ENCODE measurements around the gene NSMCE1.

NSMCE1 gene

GRCh38 chr16:27314161-27314723 is 45.7 kb upstream of the NSMCE1 start:
- H2AFZ ChIP-seq (ENCODE audit: low read depth, low read length) = peak overlapping the region; percentile 89
- peak overlapping the region; percentile 70 for H3K27ac ChIP-seq (ENCODE audit: low read length)
- no peak for TF ChIP-seq CTCF (IDR thresholded peaks at IDR 0.05; ENCODE audit: borderline replicate concordance, extremely low read depth, low read length, poor library complexity, severe bottlenecking)
- peaks cover 29% of the 10 kb centered on the region for H4K20me1 ChIP-seq (ENCODE audit: insufficient read depth, low read length)
- H3K4me2 ChIP-seq (ENCODE audit: insufficient read depth, low read length) = peak overlapping the region; percentile 96
- DNase-seq = no peak
- peaks cover 56% of the 10 kb centered on the region for H3K4me1 ChIP-seq (ENCODE audit: insufficient read depth, low read length)
- H3K79me2 ChIP-seq (ENCODE audit: insufficient read depth, low read length) = peaks cover 55% of the 10 kb centered on the region
- ATAC-seq (ENCODE audit: insufficient read depth, low read depth) = peak; percentile 41; the same call in 2 of the 3 replicates
- peak overlapping the region; percentile 82 to 86 for H3K4me3 ChIP-seq (ENCODE audit: low read depth in 1 of 2, low read length in 2 of 2)
- peaks cover 7% of the 10 kb centered on the region; the same call in 1 of the 2 replicates for H3K36me3 ChIP-seq (ENCODE audit: insufficient read depth, low read length)
- no peaks in the 10 kb centered on the region for H3K9me3 ChIP-seq (ENCODE audit: insufficient read depth, low read length, severe bottlenecking)
- H3K9ac ChIP-seq (ENCODE audit: low read depth, low read length) = peak overlapping the region; percentile 99
- H3K27me3 ChIP-seq (ENCODE audit: insufficient read depth, low read length, poor library complexity) = no peaks in the 10 kb centered on the region

DNA sequence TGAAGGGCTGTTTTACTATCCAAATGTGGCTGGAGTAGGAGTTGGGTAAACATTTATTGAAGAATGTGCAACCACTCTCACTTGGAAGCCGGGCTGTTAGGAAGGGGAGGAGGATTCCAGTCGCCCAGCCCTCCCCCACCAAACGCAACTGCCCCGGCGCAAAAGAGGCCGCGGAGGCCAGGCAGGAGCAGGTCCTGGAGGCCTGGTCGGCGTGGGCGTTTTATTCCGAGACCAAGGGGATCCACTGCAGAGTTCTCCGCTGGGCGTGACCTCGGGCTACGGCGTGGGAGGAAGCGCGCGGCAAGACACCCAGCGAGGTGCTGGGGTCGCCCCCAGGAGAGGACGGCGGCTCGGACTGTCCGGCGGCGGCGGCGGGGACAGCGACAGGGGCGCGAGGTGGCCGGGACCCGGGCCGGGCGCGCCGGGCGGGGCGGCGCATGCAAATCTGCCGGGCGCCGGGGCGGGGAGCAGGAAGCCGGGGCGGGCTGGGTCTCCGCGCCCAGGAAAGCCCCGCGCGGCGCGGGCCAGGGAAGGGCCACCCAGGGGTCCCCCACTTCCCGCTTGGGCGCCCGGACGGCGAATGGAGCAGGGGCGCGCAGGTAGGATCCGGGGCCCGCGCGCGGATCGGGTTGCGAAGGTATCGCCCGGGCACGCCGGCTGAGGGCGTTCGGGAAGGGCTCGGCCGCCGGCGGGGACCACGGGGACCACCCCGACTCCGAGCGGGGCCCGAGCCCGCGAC is 45.0 kb upstream of the NSMCE1 start, which contains the start of gene IL4R:
IL4R (plus strand) TSS at position 553 of the 739 bp plus-strand sequence. CDS start 26,230 bp downstream, outside the sequence.
- ATAC-seq (ENCODE audit: insufficient read depth, low read depth) (peak; percentile 78), DNase-seq (peak; percentile 60)
- Histone ChIP-seq H4K20me1 (ENCODE audit: insufficient read depth, low read length) (peaks cover 22% of the 10 kb centered on the region), H2AFZ (ENCODE audit: low read depth, low read length) (peak within 1 kb of the TSS; percentile 89), H3K9ac (ENCODE audit: low read depth, low read length) (peak within 1 kb of the TSS; percentile 99), H3K4me3 (ENCODE audit: low read depth in 1 of 2, low read length in 2 of 2) (peak within 1 kb of the TSS; percentile 82 to 86), H3K9me3 (ENCODE audit: insufficient read depth, low read length, severe bottlenecking) (no peaks in the 10 kb centered on the region), H3K36me3 (ENCODE audit: insufficient read depth, low read length) (peaks cover 4% of the 10 kb centered on the region; the same call in 1 of the 2 replicates), H3K79me2 (ENCODE audit: insufficient read depth, low read length) (peaks cover 49% of the 10 kb centered on the region), H3K4me2 (ENCODE audit: insufficient read depth, low read length) (peak within 1 kb of the TSS; percentile 96), H3K4me1 (ENCODE audit: insufficient read depth, low read length) (peaks cover 50% of the 10 kb centered on the region), H3K27ac (ENCODE audit: low read length) (peak within 1 kb of the TSS; percentile 70), H3K27me3 (ENCODE audit: insufficient read depth, low read length, poor library complexity) (no peaks in the 10 kb centered on the region)
- no peak for TF ChIP-seq CTCF (IDR thresholded peaks at IDR 0.05; ENCODE audit: borderline replicate concordance, extremely low read depth, low read length, poor library complexity, severe bottlenecking)
- no peak for TF ChIP-seq EZH2 (IDR thresholded peaks at IDR 0.05; ENCODE audit: borderline replicate concordance, low read depth, low read length, severe bottlenecking)

GRCh38 chr16:27312580-27313421 is 44.2 kb upstream of the NSMCE1 start:
- Histone ChIP-seq H3K9me3 (ENCODE audit: insufficient read depth, low read length, severe bottlenecking) (no peaks in the 10 kb centered on the region), H4K20me1 (ENCODE audit: insufficient read depth, low read length) (peaks cover 16% of the 10 kb centered on the region), H3K4me3 (ENCODE audit: low read depth in 1 of 2, low read length in 2 of 2) (peak overlapping the region; percentile 82 to 86; a peak in 3 of 4 replicates)

More at GRCh38 chr16:27312580-27313421, 44.2 kb upstream of the NSMCE1 start:
- peaks cover 42% of the 10 kb centered on the region for H3K4me1 ChIP-seq (ENCODE audit: insufficient read depth, low read length)
- H3K79me2 ChIP-seq (ENCODE audit: insufficient read depth, low read length) = peaks cover 41% of the 10 kb centered on the region
- TF ChIP-seq CTCF (IDR thresholded peaks at IDR 0.05; ENCODE audit: borderline replicate concordance, extremely low read depth, low read length, poor library complexity, severe bottlenecking) (no peak), EZH2 (IDR thresholded peaks at IDR 0.05; ENCODE audit: borderline replicate concordance, low read depth, low read length, severe bottlenecking) (no peak)
- H3K27ac ChIP-seq (ENCODE audit: low read length) = peak overlapping the region; percentile 66; the same call in 1 of the 2 replicates
- peak overlapping the region; percentile 99 for H3K9ac ChIP-seq (ENCODE audit: low read depth, low read length)
- H2AFZ ChIP-seq (ENCODE audit: low read depth, low read length) = peak overlapping the region; percentile 89
- DNase-seq (no peak), ATAC-seq (ENCODE audit: insufficient read depth, low read depth) (no peak)
- peak overlapping the region; percentile 96 for H3K4me2 ChIP-seq (ENCODE audit: insufficient read depth, low read length)
- H3K27me3 ChIP-seq (ENCODE audit: insufficient read depth, low read length, poor library complexity) = no peaks in the 10 kb centered on the region
- peaks cover 4% of the 10 kb centered on the region; the same call in 1 of the 2 replicates for H3K36me3 ChIP-seq (ENCODE audit: insufficient read depth, low read length)
